Head of caudate nucleus (tissue), 42 donors: ENCODE data around the gene NUDT6.
A peak's percentile ranks its signal among the peaks of the same experiment; 100 is the strongest.
"Not testable (repeated sequence)": the region's sequence is repeated elsewhere in the genome, so short reads cannot be mapped to it uniquely, and the experiment has no call there.

Source experiments
- DNase-seq, 42 donors: peaks; one replicate each; pipeline versions ENCODE4 v3.0.0 to v3.0.0-alpha.2; 2020 to 2021; ENCODE audit warnings: mixed read lengths in 7 of 42
- intact Hi-C: fragments of 100-400 bp; cut with DNase I; formaldehyde crosslinking; loops from one replicate; pipeline ENCODE4 v1.15.0; 2022

Gene NUDT6

DNA sequence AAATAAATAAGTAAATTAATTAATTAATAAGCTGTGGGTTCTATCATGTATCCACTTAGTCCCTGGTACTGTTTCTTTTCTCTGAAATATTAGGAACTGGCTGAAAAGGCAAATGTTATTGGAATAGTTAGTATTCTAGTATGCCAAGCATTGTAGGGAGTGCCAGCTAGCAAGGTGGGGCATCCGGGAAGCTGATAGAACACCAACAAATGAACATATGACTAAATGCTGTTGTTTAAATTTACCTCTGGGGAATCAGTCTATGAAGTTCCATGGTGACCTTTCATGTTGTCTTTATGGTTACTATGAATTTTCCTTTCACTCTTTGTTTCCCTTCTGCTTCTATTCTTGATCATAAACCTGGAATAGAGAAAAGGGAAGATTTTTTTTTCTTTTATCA lies 32.7 kb downstream of the NUDT6 start:
- intact Hi-C loops: no loop called here
- no peak for DNase-seq

DNA sequence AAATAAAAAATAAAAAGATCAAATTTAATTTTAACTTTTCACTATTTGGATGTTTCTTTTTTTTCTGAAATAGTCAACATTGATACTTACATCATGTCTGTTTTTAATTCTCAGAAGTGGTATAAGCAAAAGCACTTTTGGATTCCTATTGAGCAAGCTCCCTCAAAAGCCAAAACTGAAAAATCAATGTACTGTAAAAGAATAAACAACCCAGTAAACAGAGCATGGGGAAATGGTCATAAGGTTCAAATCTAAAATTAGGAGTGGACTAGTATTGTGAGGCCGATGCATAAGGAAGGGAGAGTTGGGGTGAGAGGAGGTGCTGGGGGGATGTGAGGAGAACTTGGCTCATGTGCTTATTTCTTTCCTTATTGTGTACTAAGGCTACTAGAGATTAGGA lies 37.9 kb downstream of the NUDT6 start:
- intact Hi-C loops: no loop called here
- DNase-seq: no peak

DNA sequence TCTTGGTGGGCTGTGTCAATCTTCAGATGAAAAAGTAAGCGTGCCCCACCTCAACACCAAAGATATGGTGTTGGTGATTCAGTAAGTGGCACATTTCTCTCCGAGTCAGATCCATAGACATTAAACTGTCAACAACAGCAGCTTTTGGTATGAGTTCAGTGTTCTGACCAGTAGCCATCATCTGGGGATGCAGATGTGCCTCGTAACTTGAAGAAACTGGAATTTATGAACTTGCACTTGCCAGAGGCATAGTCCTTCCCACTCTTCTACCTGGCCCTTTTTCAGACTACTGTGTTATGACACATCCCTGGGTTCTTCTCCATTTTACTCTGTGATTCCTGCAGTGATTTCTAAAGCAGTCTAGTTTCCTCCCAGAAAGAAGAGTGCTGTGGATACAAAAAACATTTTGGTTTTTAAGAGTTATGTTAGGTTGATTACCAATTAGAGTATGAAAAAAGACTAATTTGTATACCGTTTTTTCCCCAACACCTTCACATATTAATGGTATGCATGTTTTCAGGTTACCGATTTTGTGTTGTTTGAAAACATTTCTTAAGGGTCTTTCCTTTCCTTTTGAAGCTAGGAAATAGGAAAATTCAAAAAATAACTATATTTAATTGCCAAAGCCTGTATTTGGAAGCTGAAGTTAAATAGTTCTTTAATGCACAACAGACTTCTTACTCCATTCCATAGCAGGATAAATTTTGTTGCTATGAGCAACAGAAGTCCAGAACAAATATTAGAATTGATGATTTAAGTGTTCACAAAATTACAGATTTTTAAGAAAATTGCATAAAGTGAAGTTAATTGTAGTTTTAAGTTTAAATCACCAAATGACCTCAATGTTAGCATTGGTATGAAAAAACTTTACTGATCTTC lies 39.3 kb downstream of the NUDT6 start:
- DNase-seq: no peak
- intact Hi-C loops: no loop called here

DNA sequence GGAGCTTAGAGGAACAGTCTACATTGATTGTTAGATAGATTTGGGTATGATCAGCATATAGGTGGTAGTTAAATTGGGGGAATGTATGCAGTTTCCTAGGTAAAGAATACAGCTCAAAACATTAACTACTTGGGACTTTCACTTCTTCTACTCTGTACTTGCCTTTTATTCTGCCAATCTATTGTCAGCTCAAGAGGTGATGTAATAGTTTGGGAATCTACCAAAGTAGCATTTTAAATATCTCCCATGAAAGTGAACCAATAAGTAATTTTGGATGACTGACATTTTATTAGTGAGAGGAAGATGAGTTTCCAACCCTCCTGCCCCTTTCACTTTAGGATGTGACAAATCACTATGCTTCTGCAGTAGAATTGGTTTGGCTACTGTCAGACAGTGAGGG lies 43.4 kb downstream of the NUDT6 start:
- DNase-seq: no peak
- intact Hi-C loops: no loop called here

DNA sequence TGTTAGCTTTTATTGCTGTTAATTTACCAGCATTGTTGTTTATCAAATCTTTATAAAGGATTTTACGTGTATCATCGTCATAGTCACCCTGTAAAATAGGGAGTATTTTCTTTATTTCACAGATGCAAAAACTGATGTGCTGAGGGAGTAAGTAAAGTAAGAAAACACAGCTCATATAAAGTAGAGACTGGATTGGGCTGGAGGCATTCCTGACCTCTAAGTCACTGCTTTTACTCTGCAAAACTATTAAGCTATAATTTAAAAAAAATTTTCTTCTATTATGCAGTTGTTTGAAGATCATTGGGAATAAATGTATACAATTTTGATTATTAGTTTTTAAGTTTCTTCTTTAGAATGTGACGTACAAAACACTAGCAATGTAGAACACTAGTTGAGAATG lies 45.9 kb downstream of the NUDT6 start:
- intact Hi-C loops: no loop called here
- no peak for DNase-seq

DNA sequence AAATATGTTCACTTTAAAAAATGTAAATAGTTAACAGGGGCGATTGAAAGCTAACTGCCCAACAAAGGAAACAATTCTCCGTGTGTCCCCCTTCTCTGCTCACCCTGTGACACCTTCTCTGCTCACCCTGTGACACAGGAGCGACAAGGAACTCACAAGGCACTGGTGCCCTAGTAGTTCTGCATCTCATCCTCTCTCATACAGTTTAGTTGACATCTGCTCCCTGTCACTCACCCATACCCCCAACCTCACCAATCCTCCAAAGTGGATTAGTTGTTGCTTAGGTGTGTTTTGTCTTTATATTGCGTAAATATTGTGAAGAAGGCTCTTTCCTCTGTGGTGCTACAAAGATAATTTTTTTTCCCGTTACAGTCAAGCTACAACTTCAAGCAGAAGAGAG lies 46.4 kb downstream of the NUDT6 start:
- intact Hi-C loops: no loop called here
- DNase-seq: no peak

DNA sequence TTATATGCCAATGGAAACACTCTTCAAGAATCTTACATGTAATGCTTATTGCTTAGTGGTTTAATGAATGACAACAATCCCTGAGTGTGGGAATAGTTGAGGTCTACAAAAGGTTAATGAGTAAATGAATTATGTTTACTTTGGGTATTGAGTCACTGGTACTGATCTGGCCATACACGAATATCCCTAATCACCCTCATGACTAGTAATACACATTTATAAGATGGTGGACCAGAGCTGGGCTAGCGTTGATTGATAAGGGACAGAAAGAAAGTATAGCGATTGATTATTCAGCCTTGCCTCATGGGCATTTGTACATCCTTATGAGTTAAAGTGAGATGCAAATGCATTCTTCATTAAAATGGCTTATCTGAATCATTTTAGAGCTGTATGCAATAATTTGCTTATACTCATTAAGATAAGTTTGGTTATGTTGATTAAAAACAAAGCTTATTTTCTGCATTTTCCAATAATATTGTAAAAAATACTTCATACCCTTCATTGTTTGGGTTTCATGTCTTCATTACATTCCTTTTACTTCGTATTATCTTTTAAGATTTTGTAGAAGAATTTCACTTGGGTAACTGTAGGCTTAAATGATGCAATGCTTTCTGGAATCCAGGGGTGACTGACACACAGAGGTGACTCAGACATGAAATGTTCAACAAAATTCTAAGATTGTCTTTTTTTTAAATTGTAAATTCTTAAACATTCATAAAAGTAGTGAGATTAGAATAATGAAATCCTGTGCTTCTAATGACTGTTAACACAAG lies 48.4 kb downstream of the NUDT6 start:
- peak in 2 of 42 donors; percentile 40 to 49 for DNase-seq
- intact Hi-C loops: no loop called here

DNA sequence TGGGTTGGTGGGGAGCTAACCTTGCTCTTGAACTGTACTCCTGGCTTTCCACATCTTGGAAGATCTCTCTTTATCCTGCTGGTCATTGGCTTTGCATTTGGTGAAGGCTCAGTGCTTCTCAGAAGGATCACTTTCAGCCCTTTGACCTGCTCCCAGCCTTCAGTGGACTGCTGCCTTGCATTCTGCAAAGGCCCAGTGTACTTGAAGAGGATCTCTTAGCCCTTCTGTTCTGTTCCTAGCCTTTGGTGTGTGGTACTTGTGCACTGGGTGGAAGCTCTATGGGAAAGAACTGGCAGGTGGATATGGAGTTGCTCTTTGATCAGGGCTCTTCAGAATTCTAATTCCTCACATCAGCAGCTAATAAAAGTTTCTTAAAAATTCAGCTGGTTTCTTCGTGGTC lies 49.3 kb downstream of the NUDT6 start:
- intact Hi-C loops: no loop called here
- no peak for DNase-seq

DNA sequence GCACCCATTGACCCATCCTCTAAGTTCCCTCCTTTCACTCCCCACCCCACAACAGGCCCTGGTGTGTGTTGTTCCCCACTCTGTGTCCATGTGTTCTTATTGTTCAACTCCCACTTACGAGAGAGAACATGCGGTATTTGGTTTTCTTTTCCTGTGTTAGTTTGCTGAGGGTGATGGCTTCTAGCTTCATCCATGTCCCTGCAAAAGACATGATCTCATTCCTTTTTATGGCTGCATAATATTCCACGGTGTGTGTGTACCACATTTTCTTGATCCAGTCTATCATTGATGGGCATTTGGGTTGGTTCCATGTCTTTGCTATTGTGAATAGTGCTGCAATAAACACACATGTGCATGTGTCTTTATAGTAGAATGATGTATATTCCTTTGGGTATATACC lies 54.2 kb downstream of the NUDT6 start:
- DNase-seq, intact Hi-C loops: not testable (repeated sequence)

DNA sequence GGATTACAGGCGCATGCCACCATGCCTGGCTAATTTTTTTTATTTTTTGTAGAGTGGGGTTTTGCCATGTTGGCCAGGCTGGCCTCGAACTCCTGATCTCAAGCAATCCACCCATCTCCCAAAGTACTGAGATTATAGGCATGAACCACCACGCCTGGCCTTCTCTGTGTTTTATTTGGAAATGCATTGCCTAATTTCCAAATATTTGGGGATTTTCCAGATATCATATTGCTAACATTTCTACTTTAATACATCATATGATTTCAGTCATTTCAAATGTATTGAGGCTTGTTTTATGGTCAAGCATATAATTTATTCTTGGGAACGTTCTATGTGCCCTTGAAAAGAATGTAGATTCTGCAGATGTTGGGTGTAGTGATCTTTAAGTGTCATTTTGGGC lies 57.0 kb downstream of the NUDT6 start:
- intact Hi-C loops: no loop called here
- DNase-seq: no peak

DNA sequence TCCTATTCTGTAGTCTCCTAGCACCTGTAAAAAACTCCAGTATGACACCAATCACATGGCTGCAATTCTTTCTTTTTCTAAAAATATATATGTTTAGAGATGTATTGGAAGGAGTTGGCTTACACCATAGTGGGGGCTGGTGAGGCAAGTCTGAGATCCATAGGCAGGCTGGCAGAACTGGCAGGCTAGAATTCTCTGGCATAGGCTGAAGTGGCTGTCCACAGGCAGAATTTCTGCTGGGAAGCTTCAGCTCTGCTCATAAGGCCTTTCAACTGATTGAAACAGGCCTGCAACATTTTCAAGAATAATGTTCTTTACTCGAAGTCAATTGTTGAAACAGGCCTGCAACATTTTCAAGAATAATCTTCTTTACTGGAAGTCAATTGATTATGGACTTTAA lies 58.8 kb downstream of the NUDT6 start:
- intact Hi-C loops: no loop called here
- DNase-seq: peak in 1 of 42 donors; percentile 20

DNA sequence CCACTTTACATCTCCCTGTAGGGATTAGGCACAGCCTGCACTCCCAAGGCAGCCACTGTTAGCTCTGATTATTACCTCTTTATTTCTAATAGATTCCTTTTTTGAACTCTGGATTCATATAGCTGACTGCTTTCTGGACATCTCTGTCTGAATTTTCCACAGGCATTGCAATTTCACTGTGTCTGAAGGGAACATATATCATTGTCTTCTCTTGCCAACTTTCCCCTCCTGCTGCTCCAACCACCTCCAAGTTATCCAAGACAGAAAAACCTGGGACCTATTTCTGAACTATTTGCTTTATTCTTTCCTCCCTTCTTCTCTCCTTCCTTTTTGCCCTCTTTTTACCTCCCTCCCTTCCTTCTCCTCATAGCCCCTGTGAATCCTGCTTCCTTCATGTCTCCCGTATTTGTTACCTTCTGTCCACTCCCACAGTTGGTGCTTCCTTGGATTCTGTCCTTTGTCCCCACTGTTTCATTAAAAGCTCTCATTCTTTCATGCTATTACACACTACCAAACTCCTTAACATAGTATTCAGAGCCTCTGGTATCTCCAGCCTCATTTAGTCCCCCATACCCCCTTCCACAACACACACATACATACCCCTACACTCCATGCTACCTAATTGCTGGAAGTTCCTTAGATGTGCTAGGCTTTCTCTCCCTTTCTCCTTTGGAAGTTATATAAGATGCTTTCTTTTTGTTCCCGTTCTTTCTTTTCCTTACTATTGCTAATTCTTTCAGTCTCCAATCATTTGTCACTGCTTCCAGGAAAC lies 61.0 kb downstream of the NUDT6 start:
- DNase-seq: no peak
- intact Hi-C loops: no loop called here

DNA sequence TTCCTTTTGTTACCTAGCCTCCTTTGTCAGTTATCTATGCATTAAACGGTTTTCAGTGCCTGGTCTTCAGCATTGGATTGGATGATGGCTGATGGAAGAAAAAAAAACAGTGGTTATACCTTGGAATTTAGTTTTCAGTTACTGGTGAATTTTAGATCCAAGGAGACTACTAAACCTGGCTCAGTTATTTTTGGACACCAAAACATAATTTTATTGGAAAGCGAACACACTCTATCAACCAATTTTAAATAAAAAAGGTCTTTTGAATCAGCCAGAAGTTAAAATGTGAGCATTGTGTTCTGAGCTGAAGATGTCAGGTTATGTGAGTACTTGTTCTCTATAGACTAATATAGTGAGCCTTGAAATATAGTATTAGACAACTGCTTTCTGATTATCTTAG lies 63.7 kb downstream of the NUDT6 start:
- intact Hi-C loops: loop anchor here (10.0 kb wide), 1 partner anchor 66 kb away; the partner anchor contains the start of gene NUDT6
- no peak for DNase-seq

DNA sequence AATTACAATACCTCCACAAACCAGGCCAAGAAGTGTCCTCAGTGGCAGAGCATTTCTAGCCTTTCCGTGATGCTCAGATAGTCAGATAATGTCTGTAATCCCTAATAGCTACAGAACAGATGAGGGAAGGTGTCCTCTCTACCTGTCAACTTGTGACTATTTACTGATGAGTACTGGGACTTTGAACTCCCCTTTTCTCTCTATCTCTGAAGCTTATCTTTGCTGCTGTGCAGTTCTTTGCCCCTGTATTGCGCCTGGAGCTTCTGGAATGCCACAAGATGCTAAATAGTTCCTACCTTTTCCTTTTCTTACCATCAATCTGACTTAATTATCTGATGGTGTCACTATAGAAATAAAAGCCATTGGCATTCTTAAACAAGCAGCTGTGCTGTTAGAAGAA lies 65.2 kb downstream of the NUDT6 start:
- intact Hi-C loops: loop anchor here (10.0 kb wide), 1 partner anchor 68 kb away; the partner anchor contains the start of gene NUDT6
- no peak for DNase-seq

DNA sequence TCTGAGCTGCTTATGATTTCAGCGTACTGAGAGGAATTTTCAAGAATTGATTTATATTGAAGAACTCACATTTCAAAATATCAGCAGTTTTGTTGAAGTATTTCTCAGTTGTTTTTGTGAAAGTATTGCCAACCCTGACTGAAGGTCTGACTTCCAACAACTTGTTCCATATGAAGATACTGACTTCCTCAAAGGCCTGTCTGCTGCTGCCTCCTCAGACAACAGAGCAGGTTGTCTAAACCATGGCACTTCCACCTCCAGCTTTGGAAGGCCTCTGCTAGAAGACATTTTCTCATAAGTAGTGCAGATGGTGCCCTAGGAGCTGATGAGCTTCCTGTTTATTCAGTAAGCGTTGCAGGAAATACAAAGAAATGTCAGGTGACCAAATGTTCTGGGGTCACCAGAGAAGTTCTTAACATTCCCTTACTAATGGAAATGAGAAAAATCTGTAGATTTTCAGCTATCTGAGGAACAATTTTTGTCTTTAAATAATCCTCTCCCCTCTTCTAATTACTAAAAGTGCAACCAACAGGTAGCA lies 67.0 kb downstream of the NUDT6 start:
- no peak for DNase-seq
- intact Hi-C loops: loop anchor here (10.0 kb wide), 1 partner anchor 69 kb away; the partner anchor contains the start of gene NUDT6

DNA sequence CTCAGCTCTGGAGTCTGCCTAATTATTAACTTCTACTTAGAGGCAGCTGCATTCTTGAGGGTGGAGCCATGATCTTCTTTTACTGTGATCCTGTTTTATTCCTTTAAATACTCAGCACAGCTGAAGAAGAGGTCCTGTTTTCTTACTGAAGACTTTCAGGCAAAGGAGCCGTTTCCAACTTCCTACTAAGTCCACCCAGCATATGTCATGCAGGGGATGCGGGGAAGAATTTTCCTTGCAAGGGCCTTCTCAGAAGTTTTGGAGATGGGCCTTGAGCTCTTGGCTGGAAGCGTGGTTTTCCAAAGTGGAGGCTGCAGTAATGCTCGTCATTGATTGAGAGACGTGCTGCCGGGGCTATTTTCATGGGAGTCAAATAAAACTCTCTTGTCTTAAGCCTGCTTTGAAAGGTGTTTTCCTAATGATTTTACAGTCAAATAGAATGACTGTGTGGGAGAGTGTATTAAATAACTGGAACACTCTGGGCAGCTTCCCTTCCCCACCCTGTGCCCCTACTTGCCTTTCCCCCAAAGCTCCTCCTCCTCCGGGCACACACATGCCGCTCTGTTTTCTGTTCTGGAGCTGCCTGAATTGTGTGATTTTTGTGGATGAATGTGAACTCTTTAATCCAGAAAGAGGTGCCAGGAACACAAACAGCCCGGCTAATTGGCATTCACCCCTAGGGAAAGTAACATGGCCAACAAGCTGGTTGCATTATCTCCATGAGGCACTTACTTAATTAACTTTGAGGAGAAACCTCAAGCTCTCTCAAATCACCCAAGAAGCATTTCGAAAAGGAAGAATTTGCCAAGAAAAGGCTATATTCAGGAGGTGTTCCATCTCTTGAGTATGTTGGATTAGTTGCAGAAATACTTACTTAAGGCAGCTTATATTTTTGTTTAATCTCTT lies 67.7 kb downstream of the NUDT6 start:
- peak; percentile 40 to 87 (median 72) for DNase-seq
- intact Hi-C loops: loop anchor here (10.0 kb wide), 1 partner anchor 70 kb away; the partner anchor contains the start of gene NUDT6

DNA sequence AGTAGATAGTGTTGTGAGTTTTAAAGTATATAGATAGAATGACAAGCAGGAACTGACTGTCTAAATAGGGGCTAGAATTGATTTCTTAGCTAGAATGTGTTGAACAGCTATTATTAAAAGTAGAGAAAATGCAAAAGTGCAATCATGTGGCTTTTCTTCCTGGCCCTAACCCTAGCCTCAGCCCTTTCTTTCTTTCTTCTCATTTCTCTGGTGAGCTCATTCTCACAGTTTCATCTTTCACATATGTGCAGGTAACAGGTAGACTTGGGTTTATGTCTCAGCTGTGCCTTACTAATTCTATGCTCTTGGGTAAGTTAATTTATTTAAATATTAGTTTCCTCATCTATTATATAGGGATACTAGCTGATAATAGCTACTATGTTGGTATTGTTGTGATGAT lies 70.8 kb downstream of the NUDT6 start:
- DNase-seq: no peak
- intact Hi-C loops: loop anchor here (10.0 kb wide), 1 partner anchor 73 kb away; the partner anchor contains the start of gene NUDT6

DNA sequence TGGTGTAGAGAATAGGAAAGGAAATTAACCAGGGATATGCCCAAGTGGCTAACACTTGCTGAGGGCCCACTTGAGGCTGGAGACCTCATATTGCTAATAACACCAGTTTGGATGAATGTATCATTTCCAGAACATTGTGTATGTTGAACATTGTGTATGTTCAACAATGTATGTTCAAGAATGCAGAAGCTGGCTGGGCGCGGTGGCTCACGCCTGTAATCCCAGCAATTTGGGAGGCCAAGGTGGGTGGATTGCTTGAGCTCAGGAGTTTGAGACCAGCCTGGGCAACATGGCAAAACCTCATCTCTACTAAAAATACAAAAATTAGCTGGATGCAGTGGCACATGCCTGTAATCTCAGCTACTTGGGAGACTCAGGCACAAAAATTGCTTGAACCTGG lies 72.6 kb downstream of the NUDT6 start:
- not testable (repeated sequence) for DNase-seq
- intact Hi-C loops: loop anchor here (10.0 kb wide), 1 partner anchor 75 kb away; the partner anchor contains the start of gene NUDT6
